ENCODE measurements around the gene CFAP20DC. TPM values are rescaled to one million over a fixed set of nuclear protein-coding genes. Genes with fewer than 3 reads are reported as not detected.

CFAP20DC gene
- total and polyA plus RNA-seq, 2 experiments from 2014 or later: 7.4 to 11.4 TPM

GRCh38 chr3:58874248-58874741 lies 175.5 kb downstream of the CFAP20DC start:
- no peaks in the 10 kb centered on the region for H4K20me1 ChIP-seq (replicated peaks; ENCODE audit: insufficient read depth)
- TF ChIP-seq JUNB (IDR thresholded peaks at IDR 0.05; ENCODE audit: unreplicated experiment): no peak
- no peak for TF ChIP-seq STAT1 (IDR thresholded peaks at IDR 0.05; ENCODE audit: unreplicated experiment)
- TF ChIP-seq ZNF331 (CRISPR knock-in tag; IDR thresholded peaks at IDR 0.05; ENCODE audit: low read depth): no peak
- TF ChIP-seq CREB1 (CRISPR knock-in tag; IDR thresholded peaks at IDR 0.05; ENCODE audit: low read depth): no peak
- TF ChIP-seq, protein P1, sequence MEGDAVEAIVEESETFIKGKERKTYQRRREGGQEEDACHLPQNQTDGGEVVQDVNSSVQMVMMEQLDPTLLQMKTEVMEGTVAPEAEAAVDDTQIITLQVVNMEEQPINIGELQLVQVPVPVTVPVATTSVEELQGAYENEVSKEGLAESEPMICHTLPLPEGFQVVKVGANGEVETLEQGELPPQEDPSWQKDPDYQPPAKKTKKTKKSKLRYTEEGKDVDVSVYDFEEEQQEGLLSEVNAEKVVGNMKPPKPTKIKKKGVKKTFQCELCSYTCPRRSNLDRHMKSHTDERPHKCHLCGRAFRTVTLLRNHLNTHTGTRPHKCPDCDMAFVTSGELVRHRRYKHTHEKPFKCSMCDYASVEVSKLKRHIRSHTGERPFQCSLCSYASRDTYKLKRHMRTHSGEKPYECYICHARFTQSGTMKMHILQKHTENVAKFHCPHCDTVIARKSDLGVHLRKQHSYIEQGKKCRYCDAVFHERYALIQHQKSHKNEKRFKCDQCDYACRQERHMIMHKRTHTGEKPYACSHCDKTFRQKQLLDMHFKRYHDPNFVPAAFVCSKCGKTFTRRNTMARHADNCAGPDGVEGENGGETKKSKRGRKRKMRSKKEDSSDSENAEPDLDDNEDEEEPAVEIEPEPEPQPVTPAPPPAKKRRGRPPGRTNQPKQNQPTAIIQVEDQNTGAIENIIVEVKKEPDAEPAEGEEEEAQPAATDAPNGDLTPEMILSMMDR (conservative IDR thresholded peaks at IDR 0.05; ENCODE audit: low read depth in 2 of 2): no peak
- TF ChIP-seq, protein P2, sequence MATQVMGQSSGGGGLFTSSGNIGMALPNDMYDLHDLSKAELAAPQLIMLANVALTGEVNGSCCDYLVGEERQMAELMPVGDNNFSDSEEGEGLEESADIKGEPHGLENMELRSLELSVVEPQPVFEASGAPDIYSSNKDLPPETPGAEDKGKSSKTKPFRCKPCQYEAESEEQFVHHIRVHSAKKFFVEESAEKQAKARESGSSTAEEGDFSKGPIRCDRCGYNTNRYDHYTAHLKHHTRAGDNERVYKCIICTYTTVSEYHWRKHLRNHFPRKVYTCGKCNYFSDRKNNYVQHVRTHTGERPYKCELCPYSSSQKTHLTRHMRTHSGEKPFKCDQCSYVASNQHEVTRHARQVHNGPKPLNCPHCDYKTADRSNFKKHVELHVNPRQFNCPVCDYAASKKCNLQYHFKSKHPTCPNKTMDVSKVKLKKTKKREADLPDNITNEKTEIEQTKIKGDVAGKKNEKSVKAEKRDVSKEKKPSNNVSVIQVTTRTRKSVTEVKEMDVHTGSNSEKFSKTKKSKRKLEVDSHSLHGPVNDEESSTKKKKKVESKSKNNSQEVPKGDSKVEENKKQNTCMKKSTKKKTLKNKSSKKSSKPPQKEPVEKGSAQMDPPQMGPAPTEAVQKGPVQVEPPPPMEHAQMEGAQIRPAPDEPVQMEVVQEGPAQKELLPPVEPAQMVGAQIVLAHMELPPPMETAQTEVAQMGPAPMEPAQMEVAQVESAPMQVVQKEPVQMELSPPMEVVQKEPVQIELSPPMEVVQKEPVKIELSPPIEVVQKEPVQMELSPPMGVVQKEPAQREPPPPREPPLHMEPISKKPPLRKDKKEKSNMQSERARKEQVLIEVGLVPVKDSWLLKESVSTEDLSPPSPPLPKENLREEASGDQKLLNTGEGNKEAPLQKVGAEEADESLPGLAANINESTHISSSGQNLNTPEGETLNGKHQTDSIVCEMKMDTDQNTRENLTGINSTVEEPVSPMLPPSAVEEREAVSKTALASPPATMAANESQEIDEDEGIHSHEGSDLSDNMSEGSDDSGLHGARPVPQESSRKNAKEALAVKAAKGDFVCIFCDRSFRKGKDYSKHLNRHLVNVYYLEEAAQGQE (IDR thresholded peaks at IDR 0.05; ENCODE audit: unreplicated experiment): no peak
- TF ChIP-seq ZNF114 (CRISPR knock-in tag; IDR thresholded peaks at IDR 0.05): no peak
- TF ChIP-seq ETS1 (IDR thresholded peaks at IDR 0.05): no peak
- TF ChIP-seq EZH2 (IDR thresholded peaks at IDR 0.05; ENCODE audit: low read depth, unreplicated experiment): no peak
- H3K36me3 Mint-ChIP-seq (ENCODE audit: low read depth): no peaks in the 10 kb centered on the region
- no peaks in the 10 kb centered on the region for H3K4me1 ChIP-seq (ENCODE audit: insufficient read depth)
- no peak overlapping the region for H3K27ac ChIP-seq (ENCODE audit: low read depth)
- no peaks in the 10 kb centered on the region for H3K79me2 ChIP-seq (replicated peaks; ENCODE audit: insufficient read depth)
- no peaks in the 10 kb centered on the region for H3K27me3 ChIP-seq (ENCODE audit: insufficient read depth)
- H3K27me3 Mint-ChIP-seq (ENCODE audit: insufficient read depth, low read depth, poor library complexity): peaks cover 4% of the 10 kb centered on the region
- H2AFZ ChIP-seq: no peak overlapping the region
- H3K27ac Mint-ChIP-seq: no peak overlapping the region
- DNase-seq (ENCODE audit: low spot score) (no peak), ATAC-seq (no peak)
- no peaks in the 10 kb centered on the region for H3K36me3 ChIP-seq (ENCODE audit: insufficient read depth)
- no peak overlapping the region for H3K4me2 ChIP-seq
- no peak overlapping the region for H3K4me3 Mint-ChIP-seq
- H3K9me2 ChIP-seq (ENCODE audit: insufficient read depth): 0 out of 2 replicates have a peak, but pooled peaks cover 6% of the 10 kb centered on the region
- H3K4me3 ChIP-seq: no peak overlapping the region
- no peaks in the 10 kb centered on the region for H3K9me3 Mint-ChIP-seq
- no peaks in the 10 kb centered on the region for H3F3A ChIP-seq (replicated peaks; ENCODE audit: low read depth)
- H3K4me1 Mint-ChIP-seq: peaks cover 5% of the 10 kb centered on the region
